Progenitor cell of endocrine pancreas (in vitro differentiated cells): ENCODE data around the gene FHOD3. TPM values are rescaled to one million over a fixed set of nuclear protein-coding genes. Genes with fewer than 3 reads are reported as not detected.

Experiments
- DNase-seq: peaks from one replicate; pipeline ENCODE4 v3.0.0; 2021; ENCODE audit warnings: low spot score; ENCODE audit not compliant: unreplicated experiment
- H3K27ac Mint-ChIP-seq: 2 replicates; pipeline ENCODE4 v1.8.0; 2021; ENCODE audit warnings: mild to moderate bottlenecking, moderate library complexity, mixed read lengths
- H3K27me3 Mint-ChIP-seq: 2 replicates; pipeline ENCODE4 v1.8.0; 2021; ENCODE audit warnings: mixed read lengths
- H3K36me3 Mint-ChIP-seq: 2 replicates; pipeline ENCODE4 v1.8.0; 2022; ENCODE audit warnings: mixed read lengths; ENCODE audit not compliant: insufficient read depth
- H3K4me1 Mint-ChIP-seq: 2 replicates; pipeline ENCODE4 v1.8.0; 2021; ENCODE audit warnings: low read depth, mixed read lengths
- H3K4me3 Mint-ChIP-seq: 2 replicates; pipeline ENCODE4 v1.8.0; 2021; ENCODE audit warnings: low read depth, mild to moderate bottlenecking, moderate library complexity, mixed read lengths
- H3K9me3 Mint-ChIP-seq: 2 replicates; pipeline ENCODE4 v1.8.0; 2021; ENCODE audit warnings: low read depth, mixed read lengths
- total RNA-seq: library from RNA; stranded (reverse); gene quantifications from 2 replicates; pipeline ENCODE4 v1.2.1, GENCODE V29; 2021
- TF ChIP-seq, protein P1 (sequence below): fragments of 200-600 bp; sonication (generic); IDR thresholded peaks from one replicate; pipeline ENCODE4 v1.5.0; 2021; ENCODE audit warnings: antibody characterized with exemption, mild to moderate bottlenecking; ENCODE audit not compliant: unreplicated experiment

Gene FHOD3
- total RNA-seq, 1 donor from 2014 or later, result 1.6 TPM

DNA sequence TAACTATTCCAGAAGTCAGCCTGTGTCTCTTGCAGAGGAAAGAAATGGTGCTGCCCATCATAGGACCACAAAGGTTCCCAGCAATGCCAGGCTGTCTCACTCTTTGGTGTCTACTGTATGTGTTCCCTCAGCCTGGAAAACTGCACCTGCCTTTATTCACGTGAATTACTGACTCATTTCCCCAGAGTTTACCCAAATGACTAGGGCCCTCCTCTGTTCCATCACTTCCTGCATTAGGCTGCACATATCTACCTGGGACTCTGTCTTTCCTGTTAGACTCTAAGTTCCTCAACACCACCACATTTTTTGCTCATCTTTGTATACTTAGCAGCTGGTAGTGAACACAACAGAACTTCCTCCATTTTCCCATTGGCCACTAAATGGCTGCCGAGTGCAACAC lies 188.3 kb downstream of the FHOD3 start:
- Mint-ChIP-seq H3K4me1 (no peaks in the 10 kb centered on the region), H3K4me3 (no peak overlapping the region), H3K9me3 (no peaks in the 10 kb centered on the region), H3K27ac (no peak overlapping the region), H3K27me3 (no peaks in the 10 kb centered on the region), H3K36me3 (no peaks in the 10 kb centered on the region)
- TF ChIP-seq, protein P1, sequence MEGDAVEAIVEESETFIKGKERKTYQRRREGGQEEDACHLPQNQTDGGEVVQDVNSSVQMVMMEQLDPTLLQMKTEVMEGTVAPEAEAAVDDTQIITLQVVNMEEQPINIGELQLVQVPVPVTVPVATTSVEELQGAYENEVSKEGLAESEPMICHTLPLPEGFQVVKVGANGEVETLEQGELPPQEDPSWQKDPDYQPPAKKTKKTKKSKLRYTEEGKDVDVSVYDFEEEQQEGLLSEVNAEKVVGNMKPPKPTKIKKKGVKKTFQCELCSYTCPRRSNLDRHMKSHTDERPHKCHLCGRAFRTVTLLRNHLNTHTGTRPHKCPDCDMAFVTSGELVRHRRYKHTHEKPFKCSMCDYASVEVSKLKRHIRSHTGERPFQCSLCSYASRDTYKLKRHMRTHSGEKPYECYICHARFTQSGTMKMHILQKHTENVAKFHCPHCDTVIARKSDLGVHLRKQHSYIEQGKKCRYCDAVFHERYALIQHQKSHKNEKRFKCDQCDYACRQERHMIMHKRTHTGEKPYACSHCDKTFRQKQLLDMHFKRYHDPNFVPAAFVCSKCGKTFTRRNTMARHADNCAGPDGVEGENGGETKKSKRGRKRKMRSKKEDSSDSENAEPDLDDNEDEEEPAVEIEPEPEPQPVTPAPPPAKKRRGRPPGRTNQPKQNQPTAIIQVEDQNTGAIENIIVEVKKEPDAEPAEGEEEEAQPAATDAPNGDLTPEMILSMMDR, result no peak
- DNase-seq, result no peak

DNA sequence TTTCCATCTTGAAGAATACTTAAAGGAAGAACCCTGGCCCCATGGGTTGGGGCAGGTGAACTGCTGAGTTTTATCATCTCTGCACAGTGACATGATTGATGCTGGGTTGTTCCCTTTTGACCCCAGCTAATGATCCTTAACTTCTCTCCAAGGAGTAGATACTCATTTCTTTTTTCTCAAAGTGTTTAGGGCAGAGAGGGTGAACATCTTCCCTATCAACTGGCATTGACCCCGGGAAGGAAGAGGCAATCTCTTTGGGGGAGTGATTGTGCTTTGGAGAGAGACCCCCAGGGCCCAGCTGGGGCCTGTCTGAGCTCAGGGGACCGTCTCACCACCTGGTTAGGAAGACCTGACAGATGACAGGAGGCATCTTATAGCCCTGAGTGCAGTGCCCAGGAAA lies 190.6 kb downstream of the FHOD3 start:
- Mint-ChIP-seq H3K4me3 (no peak overlapping the region), H3K27me3 (no peaks in the 10 kb centered on the region), H3K36me3 (no peaks in the 10 kb centered on the region), H3K9me3 (no peaks in the 10 kb centered on the region), H3K27ac (no peak overlapping the region), H3K4me1 (no peaks in the 10 kb centered on the region)
- no peak for DNase-seq
- TF ChIP-seq, protein P1, result no peak

DNA sequence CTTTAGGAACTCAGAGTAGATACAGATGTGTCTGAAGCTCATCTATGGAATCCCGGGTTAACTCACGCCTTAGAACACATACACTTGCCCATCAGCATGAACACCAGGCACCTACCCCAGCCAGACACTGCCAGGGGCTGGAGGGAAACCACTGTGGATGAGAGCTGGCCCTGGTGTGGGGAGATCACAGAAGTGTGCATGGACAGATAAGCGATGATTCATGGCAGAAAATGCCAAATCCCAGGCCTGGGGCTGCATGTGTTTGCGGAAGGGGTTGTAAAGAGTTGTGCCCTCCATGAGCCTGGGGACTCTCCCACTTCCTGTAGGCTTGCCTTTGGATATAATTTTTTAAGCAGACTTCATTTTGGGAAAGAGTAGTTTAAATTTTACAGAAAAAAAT lies 193.4 kb downstream of the FHOD3 start:
- H3K4me1 Mint-ChIP-seq, result peaks cover 7% of the 10 kb centered on the region
- no peak for DNase-seq

DNA sequence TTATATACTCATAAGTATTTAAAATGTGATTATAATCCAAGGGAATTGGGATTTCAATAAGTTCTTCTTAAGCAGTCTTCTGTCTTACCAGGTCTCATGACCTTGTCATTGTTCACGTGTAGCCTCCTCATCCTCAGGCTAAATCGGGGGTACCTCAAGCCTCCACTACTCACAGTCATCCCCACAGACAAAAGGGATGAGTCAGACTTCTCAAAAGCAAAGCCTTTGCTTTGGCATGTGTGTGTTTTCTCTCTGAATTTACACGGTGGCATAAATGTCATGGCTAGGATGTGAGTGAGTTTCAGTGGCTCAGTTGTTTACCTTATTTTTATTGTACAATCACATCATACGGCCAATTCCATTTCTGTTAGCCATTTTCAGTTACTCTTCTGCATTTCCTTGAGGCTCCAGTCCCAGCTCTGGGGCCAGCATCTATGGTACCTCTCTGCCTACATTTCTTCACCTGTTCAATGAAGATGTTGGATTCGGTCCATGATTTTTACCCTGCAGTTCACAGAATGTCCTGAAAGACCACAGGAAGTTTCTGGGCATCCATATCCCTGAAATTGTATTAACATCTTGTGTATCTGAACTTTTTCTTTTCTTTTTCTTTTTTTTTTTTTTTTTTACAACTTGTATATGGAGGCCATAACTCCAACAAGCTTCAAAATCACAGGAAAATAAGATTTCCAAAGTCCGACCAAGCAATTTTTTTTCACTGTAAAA lies 195.3 kb downstream of the FHOD3 start:
- no peaks in the 10 kb centered on the region for H3K36me3 Mint-ChIP-seq
- TF ChIP-seq, protein P1, result no peak
- no peaks in the 10 kb centered on the region for H3K9me3 Mint-ChIP-seq
- no peak for DNase-seq
- H3K4me3 Mint-ChIP-seq, result no peak overlapping the region
- H3K27ac Mint-ChIP-seq, result no peak overlapping the region
- H3K27me3 Mint-ChIP-seq, result no peaks in the 10 kb centered on the region
- H3K4me1 Mint-ChIP-seq, result peaks cover 7% of the 10 kb centered on the region

More for the DNA sequence above, 193.4 kb downstream of the FHOD3 start:
- TF ChIP-seq, protein P1, result no peak
- Mint-ChIP-seq H3K27me3 (no peaks in the 10 kb centered on the region), H3K36me3 (no peaks in the 10 kb centered on the region), H3K27ac (no peak overlapping the region), H3K9me3 (no peaks in the 10 kb centered on the region), H3K4me3 (no peak overlapping the region)

DNA sequence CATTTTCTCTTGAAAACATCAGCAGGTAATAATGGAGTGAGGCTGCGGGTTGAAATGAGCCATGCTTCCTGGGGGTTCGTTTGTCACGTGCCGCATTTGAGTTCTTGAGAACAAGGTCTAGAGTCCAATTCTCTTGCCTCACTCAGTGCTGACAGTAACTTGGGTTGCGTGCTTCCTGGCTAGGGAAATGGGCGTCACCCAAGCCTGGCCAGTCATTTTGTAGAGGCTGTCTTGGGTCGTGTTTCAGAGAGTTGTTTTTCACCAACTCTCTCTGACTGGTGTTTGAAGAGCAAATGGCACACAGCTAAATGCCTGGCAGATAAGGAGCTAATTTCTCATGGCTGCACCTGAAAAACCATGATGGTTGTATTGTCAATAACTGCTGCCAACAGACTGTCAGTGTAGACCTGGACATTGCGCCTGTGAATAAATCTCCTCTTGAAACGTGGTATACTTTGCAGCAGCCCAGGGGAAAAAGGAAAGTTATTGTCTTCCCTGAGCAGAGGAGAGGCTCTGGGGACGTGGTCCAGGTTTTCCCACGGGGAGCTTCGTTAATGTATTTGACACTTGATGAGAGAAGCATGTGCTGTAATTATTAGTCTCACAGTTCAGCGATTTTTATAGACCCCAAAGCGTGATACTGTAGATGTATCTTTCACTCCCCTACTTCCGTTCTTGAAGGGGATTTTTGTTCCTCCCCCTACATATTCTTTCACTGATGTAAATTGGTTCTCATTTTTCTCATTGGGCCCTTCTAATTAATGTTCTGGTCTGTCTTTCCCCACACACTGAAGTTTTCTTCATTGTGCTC lies 196.0 kb downstream of the FHOD3 start:
- H3K27me3 Mint-ChIP-seq, result no peaks in the 10 kb centered on the region

More for the DNA sequence above, 196.0 kb downstream of the FHOD3 start:
- H3K27ac Mint-ChIP-seq, result no peak overlapping the region
- no peaks in the 10 kb centered on the region for H3K9me3 Mint-ChIP-seq
- DNase-seq, result no peak
- peaks cover 7% of the 10 kb centered on the region for H3K4me1 Mint-ChIP-seq
- no peak overlapping the region for H3K4me3 Mint-ChIP-seq
- TF ChIP-seq, protein P1, result no peak
- H3K36me3 Mint-ChIP-seq, result no peaks in the 10 kb centered on the region
